DND-41 (cell line): ENCODE data around the gene SLC39A9.

Experiments
- CTCF ChIP-seq: IDR thresholded peaks from 2 replicates; pipeline ENCODE4 v1.5.1; 2012; ENCODE audit warnings: borderline replicate concordance, low read length, moderate library complexity, mild to moderate bottlenecking; ENCODE audit not compliant: poor library complexity, severe bottlenecking; ENCODE audit errors: extremely low read depth
- EZH2 ChIP-seq: IDR thresholded peaks from 3 replicates; pipeline ENCODE4 v1.6.1; 2012; ENCODE audit warnings: borderline replicate concordance, low read depth, mild to moderate bottlenecking, moderate library complexity, low read length, inconsistent platforms; ENCODE audit not compliant: severe bottlenecking

- TF ChIP-seq CTCF (no peak), EZH2 (no peak)
These were observed 23.3 kb upstream of the SLC39A9 start for GRCh38 chr14:69375182-69375581.
